WERI-Rb-1 (cell line): Measurements from ENCODE around the gene CERS1.

ENCODE experiments used
- DNase-seq: peaks from one replicate; pipeline ENCODE4 v3.0.0-alpha.2; 2020
- H3K27ac ChIP-seq: fragments of 250-450 bp; sonication (Bioruptor Pico); 2 replicates; pipeline ENCODE4 v1.5.1; 2020; ENCODE audit warnings: mild to moderate bottlenecking, moderate library complexity
- H3K27me3 ChIP-seq: fragments of 250-450 bp; sonication (Bioruptor Pico); 2 replicates; pipeline ENCODE4 v1.5.1; 2021; ENCODE audit warnings: mild to moderate bottlenecking, low read depth, moderate library complexity; ENCODE audit not compliant: insufficient read depth, severe bottlenecking
- H3K36me3 ChIP-seq: fragments of 250-450 bp; sonication (Bioruptor Pico); 2 replicates; pipeline ENCODE4 v1.5.1; 2020; ENCODE audit warnings: mild to moderate bottlenecking, moderate library complexity
- H3K4me3 ChIP-seq: 2 replicates; pipeline ENCODE4 v1.5.1; 2011; ENCODE audit warnings: low read depth, mild to moderate bottlenecking, control low read depth, low read length
- H3K9me3 ChIP-seq: fragments of 250-450 bp; sonication (Bioruptor Pico); 2 replicates; pipeline ENCODE4 v1.5.1; 2021; ENCODE audit warnings: mild to moderate bottlenecking, moderate library complexity; ENCODE audit not compliant: severe bottlenecking
- CTCF ChIP-seq: IDR thresholded peaks from 2 replicates; pipeline ENCODE4 v1.5.1; 2011; ENCODE audit warnings: low read depth, mild to moderate bottlenecking, control low read depth, inconsistent platforms, low read length

The CERS1 gene

DNA sequence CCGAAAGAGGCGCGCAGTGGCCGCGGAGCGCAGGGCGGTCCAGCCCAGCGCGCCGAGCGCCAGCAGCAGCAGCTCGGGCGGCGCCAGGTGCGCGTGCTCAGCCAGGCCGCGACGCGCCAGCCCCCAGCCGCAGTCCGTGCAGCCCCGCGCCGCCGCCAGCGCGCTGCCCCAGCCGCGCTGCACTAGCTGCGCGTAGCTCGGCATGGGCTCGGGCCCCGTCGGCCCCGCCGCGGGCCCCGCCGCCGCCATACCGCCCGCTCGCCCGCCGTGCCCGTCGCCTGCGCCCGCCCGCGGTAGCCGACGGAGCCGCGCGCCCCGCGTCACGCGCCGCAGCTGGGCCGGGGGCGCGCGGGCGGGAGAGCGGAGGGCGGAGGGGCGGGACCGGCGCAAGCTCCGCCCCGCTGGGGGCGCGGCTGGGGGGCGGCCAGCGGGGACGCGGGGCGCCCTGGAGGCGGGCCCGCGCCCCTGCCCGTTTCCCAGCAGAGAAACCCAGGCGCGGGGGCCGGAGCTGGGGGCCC, at the start of gene CERS1:
CERS1 (minus strand) TSS at position 335 of the 518 bp plus-strand sequence; CDS start at position 249, 86 bp downstream.
- Histone ChIP-seq H3K4me3 (peak within 1 kb of the TSS; percentile 61), H3K27me3 (no peaks in the 10 kb centered on the region), H3K9me3 (no peaks in the 10 kb centered on the region), H3K27ac (peak within 1 kb of the TSS; percentile 45), H3K36me3 (peaks cover 11% of the 10 kb centered on the region)
- DNase-seq, result peak; percentile 33
- TF ChIP-seq CTCF, result no peak

GRCh38 chr19:18945297-18945696, 49.3 kb upstream of the CERS1 start:
- TF ChIP-seq CTCF, result no peak
- Histone ChIP-seq H3K27me3 (no peaks in the 10 kb centered on the region), H3K4me3 (no peak overlapping the region), H3K27ac (no peak overlapping the region), H3K9me3 (peaks cover 2% of the 10 kb centered on the region), H3K36me3 (no peaks in the 10 kb centered on the region)
- DNase-seq, result no peak

GRCh38 chr19:18943465-18943864, 47.5 kb upstream of the CERS1 start:
- no peak for TF ChIP-seq CTCF

DNA sequence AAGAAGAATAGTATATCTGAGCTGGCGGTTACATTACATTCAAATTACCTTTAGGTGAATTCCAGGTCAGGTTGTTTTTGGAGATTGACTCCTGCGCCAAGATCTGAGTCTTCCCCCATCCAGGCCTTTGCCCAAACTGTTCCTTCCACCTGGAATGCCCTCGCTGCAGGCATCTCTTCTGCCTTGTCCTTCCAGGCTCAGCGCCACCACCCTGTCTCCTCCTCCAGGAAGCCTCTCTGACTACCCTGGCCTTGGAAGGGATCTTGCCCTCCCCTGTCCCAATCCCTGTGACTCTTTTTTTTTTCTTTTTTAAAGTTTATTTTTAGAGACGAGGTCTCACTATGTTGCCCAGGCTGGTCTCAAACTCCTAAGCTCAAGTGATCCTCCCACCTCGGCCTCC, 46.7 kb upstream of the CERS1 start:
- DNase-seq, result no peak

More at GRCh38 chr19:18943465-18943864, 47.5 kb upstream of the CERS1 start:
- Histone ChIP-seq H3K9me3 (peaks cover 2% of the 10 kb centered on the region), H3K27me3 (no peaks in the 10 kb centered on the region), H3K36me3 (peaks cover 3% of the 10 kb centered on the region; the same call in 1 of the 2 replicates), H3K27ac (no peak overlapping the region), H3K4me3 (no peak overlapping the region)
- DNase-seq, result no peak

DNA sequence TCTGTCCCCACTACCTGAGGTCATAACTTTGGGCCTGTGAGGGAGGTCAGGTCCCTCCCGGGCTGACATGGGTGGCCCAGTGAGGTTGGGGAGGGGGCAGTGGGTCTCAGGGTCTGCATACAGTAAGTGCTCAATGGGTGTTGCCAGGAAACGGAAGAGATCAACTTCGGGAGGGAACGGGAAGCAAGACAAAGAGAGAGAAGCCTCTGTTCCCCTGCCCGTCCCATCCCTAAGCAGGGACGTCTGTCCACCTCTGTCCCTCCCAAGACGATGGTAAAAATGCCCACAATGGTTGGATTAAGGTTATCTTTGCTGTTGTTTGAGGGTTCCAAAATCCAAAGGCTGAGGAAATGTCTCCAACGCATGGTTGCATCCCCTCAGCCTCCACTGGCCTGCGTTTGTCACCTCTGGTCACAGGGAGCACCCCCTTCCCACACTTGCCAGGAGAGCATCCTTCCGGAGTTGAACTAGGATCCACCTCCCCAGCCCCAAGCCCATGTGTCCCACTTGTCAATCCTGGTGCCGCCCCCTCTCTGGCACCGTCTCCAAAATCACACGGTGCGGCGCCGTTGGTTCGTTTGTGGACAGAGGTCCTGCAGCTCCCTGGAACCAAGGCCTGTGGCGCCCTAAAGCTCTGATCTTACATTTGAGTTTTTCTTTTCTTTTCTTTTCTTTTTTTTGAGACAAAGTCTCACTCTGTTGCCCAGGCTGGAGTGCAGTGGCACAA, 45.8 kb upstream of the CERS1 start:
- no peak for DNase-seq
- H3K27ac ChIP-seq, result peak overlapping the region; percentile 77

More for the DNA sequence above, 46.7 kb upstream of the CERS1 start:
- Histone ChIP-seq H3K27ac (peak overlapping the region; percentile 14; the same call in 1 of the 2 replicates), H3K9me3 (peaks cover 2% of the 10 kb centered on the region), H3K36me3 (peaks cover 10% of the 10 kb centered on the region), H3K27me3 (no peaks in the 10 kb centered on the region), H3K4me3 (no peak overlapping the region)
- TF ChIP-seq CTCF, result no peak

More for the DNA sequence above, 45.8 kb upstream of the CERS1 start:
- peak overlapping the region; percentile 32 for H3K4me3 ChIP-seq
- H3K36me3 ChIP-seq, result peaks cover 12% of the 10 kb centered on the region
- no peak for TF ChIP-seq CTCF
- no peaks in the 10 kb centered on the region for H3K9me3 ChIP-seq
- H3K27me3 ChIP-seq, result no peaks in the 10 kb centered on the region
